ENCODE results near the gene PCDHGB6. TPM values are rescaled to one million over a fixed set of nuclear protein-coding genes. Genes with fewer than 3 reads are reported as not detected.
A peak's percentile ranks its signal among the peaks of the same experiment; 100 is the strongest.
"Not testable (repeated sequence)": the region's sequence is repeated elsewhere in the genome, so short reads cannot be mapped to it uniquely, and the experiment has no call there.

The PCDHGB6 gene
- total RNA-seq, 2 experiments from 2014 or later, result not detected

DNA sequence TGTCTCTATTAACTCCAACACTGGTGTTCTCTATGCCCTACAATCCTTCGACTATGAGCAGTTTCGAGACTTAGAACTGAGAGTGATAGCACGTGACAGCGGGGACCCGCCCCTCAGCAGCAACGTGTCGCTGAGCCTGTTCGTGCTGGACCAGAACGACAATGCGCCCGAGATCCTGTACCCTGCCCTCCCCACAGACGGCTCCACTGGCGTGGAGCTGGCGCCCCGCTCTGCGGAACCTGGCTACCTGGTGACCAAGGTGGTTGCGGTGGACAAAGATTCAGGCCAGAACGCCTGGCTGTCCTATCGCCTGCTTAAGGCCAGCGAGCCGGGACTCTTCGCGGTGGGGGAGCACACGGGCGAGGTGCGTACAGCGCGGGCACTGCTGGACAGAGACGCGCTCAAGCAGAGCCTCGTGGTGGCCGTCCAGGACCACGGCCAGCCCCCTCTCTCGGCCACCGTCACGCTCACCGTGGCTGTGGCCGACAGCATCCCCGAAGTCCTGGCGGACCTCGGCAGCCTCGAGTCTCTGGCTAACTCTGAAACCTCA, 15.0 kb downstream of the PCDHGB6 start:
- Mint-ChIP-seq H3K27me3 (peaks cover 76% of the 10 kb centered on the region), H3K9me3 (ENCODE audit: low read depth) (peaks cover 37% of the 10 kb centered on the region), H3K27ac (no peak overlapping the region), H3K36me3 (ENCODE audit: low read depth) (peaks cover 37% of the 10 kb centered on the region), H3K4me1 (peaks cover 1% of the 10 kb centered on the region), H3K4me3 (no peak overlapping the region)
- CTCF ChIA-PET, result interaction anchor here (0.7 to 2.7 kb wide), 4 partner anchors 8 to 72 kb away, joined by 3 to 32 read pairs (median 12); partner anchors contain the start of genes PCDHGA10 and PCDHGA12
- ATAC-seq (no peak), DNase-seq (no peak)
- POLR2A ChIA-PET, result no interaction called here
- intact Hi-C loops (cut with DNase I, micrococcal nuclease), result loop anchor here (5.0 to 10.0 kb wide), 3 partner anchors 54 to 198 kb away; partner anchors contain the start of genes PCDHB14 (in 1 of the 2) and PCDHGC3 (in 1 of the 2)

DNA sequence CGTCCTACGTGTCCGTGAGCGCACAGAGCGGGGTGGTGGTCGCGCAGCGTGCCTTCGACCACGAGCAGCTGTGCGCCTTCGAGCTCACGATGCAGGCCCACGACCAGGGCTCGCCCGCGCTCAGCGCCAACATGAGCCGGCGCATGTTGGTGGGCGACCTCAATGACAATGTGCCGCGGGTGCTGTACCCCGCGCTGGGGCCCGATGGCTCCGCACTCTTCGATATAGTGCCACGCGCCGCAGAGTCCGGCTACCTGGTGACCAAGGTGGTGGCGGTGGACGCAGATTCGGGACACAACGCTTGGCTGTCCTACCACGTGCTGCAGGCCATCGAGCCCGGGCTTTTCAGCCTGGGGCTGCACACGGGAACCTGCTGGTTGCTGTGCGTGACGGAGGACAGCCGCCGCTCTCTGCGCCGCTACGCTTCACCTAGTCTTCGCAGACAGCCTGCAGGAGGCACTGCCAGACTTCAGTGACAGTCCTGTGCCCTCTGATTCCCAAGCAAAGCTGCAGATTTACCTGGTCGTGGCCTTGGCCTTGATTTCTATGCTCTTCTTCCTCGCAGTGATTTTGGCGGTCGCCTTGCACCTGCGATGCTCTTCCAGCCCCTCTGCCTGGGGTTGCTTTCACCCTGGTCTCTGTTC, 20.1 kb downstream of the PCDHGB6 start:
- ATAC-seq (no peak), DNase-seq (no peak)
- H3K27ac Mint-ChIP-seq, result peak overlapping the region; percentile 21
- H3K36me3 Mint-ChIP-seq (ENCODE audit: low read depth), result peaks cover 30% of the 10 kb centered on the region
- peaks cover 31% of the 10 kb centered on the region for H3K9me3 Mint-ChIP-seq (ENCODE audit: low read depth)
- peaks cover 17% of the 10 kb centered on the region for H3K4me1 Mint-ChIP-seq
- peaks cover 68% of the 10 kb centered on the region for H3K27me3 Mint-ChIP-seq
- POLR2A ChIA-PET, result no interaction called here
- no peak overlapping the region for H3K4me3 Mint-ChIP-seq
- intact Hi-C loops (cut with DNase I, micrococcal nuclease), result loop anchor here (10.0 kb wide), 2 partner anchors 193 to 203 kb away; partner anchors contain the start of gene PCDHB14 (in 1 of the 2)
- CTCF ChIA-PET, result interaction anchor here (0.5 to 1.2 kb wide), 5 partner anchors 15 to 552 kb away, joined by 3 to 4 read pairs (median 3); partner anchors contain the start of gene PCDHGA10

DNA sequence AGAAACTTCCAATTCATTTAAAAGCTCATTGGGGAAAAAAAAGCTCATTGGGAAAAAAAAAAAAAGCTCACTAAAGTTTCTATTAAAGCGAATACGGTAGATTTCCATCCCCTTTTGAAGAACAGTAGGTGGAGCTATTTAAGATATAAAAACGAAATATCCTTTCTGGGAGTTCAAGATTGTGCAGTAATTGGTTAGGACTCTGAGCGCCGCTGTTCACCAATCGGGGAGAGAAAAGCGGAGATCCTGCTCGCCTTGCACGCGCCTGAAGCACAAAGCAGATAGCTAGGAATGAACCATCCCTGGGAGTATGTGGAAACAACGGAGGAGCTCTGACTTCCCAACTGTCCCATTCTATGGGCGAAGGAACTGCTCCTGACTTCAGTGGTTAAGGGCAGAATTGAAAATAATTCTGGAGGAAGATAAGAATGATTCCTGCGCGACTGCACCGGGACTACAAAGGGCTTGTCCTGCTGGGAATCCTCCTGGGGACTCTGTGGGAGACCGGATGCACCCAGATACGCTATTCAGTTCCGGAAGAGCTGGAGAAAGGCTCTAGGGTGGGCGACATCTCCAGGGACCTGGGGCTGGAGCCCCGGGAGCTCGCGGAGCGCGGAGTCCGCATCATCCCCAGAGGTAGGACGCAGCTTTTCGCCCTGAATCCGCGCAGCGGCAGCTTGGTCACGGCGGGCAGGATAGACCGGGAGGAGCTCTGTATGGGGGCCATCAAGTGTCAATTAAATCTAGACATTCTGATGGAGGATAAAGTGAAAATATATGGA, 22.7 kb downstream of the PCDHGB6 start, which contains the start of gene PCDHGA12:
Gene PCDHGA12 (plus strand): TSS at position 176 of the 782 bp plus-strand sequence. CDS start 253 bp downstream, at position 429.
- peaks cover 69% of the 10 kb centered on the region for H3K27me3 Mint-ChIP-seq
- peaks cover 31% of the 10 kb centered on the region for H3K36me3 Mint-ChIP-seq (ENCODE audit: low read depth)
- H3K4me3 Mint-ChIP-seq, result peak within 1 kb of the TSS; percentile 45
- intact Hi-C loops (cut with DNase I, micrococcal nuclease), result loop anchor here (1.0 to 5.0 kb wide), 3 partner anchors 47 to 134 kb away; partner anchors contain the start of gene PCDHGC3 (in 1 of the 2)
- POLR2A ChIA-PET, result interaction anchor here (0.7 kb wide), 2 partner anchors 27 to 54 kb away, joined by 3 to 5 read pairs; no protein-coding TSS in a partner anchor
- DNase-seq (peak; percentile 68), ATAC-seq (peak; percentile 73)
- H3K4me1 Mint-ChIP-seq, result peaks cover 17% of the 10 kb centered on the region
- peaks cover 33% of the 10 kb centered on the region for H3K9me3 Mint-ChIP-seq (ENCODE audit: low read depth)
- CTCF ChIA-PET, result interaction anchor here (0.6 to 3.3 kb wide), 36 partner anchors 9 to 1247 kb away, joined by 3 to 32 read pairs (median 4); partner anchors contain the start of genes PCDHGA10, PCDHGA11, PCDHGA3 and PCDHGA4
- H3K27ac Mint-ChIP-seq, result no peak within 1 kb of the TSS

DNA sequence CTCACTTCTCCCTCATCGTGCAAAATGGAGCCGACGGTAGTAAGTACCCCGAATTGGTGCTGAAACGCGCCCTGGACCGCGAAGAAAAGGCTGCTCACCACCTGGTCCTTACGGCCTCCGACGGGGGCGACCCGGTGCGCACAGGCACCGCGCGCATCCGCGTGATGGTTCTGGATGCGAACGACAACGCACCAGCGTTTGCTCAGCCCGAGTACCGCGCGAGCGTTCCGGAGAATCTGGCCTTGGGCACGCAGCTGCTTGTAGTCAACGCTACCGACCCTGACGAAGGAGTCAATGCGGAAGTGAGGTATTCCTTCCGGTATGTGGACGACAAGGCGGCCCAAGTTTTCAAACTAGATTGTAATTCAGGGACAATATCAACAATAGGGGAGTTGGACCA, 23.5 kb downstream of the PCDHGB6 start:
- ATAC-seq (peak; percentile 36), DNase-seq (peak; percentile 33)
- H3K9me3 Mint-ChIP-seq (ENCODE audit: low read depth), result peaks cover 33% of the 10 kb centered on the region
- ChIA-PET CTCF (interaction anchor here (0.7 to 3.3 kb wide), 24 partner anchors 10 to 133 kb away, joined by 3 to 32 read pairs (median 6); partner anchors contain the start of genes PCDHGA10, PCDHGA11, PCDHGA3 and PCDHGA4), POLR2A (no interaction called here)
- intact Hi-C loops (cut with DNase I, micrococcal nuclease), result loop anchor here in 1 of 2 experiments (5.0 kb wide), 1 partner anchor 46 kb away; the partner anchor contains the start of gene PCDHGC3
- peaks cover 17% of the 10 kb centered on the region for H3K4me1 Mint-ChIP-seq
- H3K4me3 Mint-ChIP-seq, result peak overlapping the region; percentile 45
- peaks cover 64% of the 10 kb centered on the region for H3K27me3 Mint-ChIP-seq
- peaks cover 31% of the 10 kb centered on the region for H3K36me3 Mint-ChIP-seq (ENCODE audit: low read depth)
- H3K27ac Mint-ChIP-seq, result no peak overlapping the region

DNA sequence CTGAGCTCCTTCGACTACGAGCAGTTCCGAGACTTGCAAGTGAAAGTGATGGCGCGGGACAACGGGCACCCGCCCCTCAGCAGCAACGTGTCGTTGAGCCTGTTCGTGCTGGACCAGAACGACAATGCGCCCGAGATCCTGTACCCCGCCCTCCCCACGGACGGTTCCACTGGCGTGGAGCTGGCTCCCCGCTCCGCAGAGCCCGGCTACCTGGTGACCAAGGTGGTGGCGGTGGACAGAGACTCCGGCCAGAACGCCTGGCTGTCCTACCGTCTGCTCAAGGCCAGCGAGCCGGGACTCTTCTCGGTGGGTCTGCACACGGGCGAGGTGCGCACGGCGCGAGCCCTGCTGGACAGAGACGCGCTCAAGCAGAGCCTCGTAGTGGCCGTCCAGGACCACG, 24.5 kb downstream of the PCDHGB6 start:
- CTCF ChIA-PET, result interaction anchor here (0.7 to 3.3 kb wide), 4 partner anchors 11 to 92 kb away, joined by 3 to 32 read pairs (median 10); partner anchors contain the start of gene PCDHGA11
- H3K4me3 Mint-ChIP-seq, POLR2A ChIA-PET, ATAC-seq, DNase-seq, H3K27ac Mint-ChIP-seq: not testable (repeated sequence)
- intact Hi-C loops (cut with DNase I, micrococcal nuclease), result loop anchor here in 1 of 2 experiments (5.0 kb wide), 1 partner anchor 45 kb away; the partner anchor contains the start of gene PCDHGC3
- Mint-ChIP-seq H3K36me3 (ENCODE audit: low read depth) (peaks cover 27% of the 10 kb centered on the region), H3K27me3 (peaks cover 55% of the 10 kb centered on the region), H3K9me3 (ENCODE audit: low read depth) (peaks cover 31% of the 10 kb centered on the region), H3K4me1 (peaks cover 17% of the 10 kb centered on the region)

DNA sequence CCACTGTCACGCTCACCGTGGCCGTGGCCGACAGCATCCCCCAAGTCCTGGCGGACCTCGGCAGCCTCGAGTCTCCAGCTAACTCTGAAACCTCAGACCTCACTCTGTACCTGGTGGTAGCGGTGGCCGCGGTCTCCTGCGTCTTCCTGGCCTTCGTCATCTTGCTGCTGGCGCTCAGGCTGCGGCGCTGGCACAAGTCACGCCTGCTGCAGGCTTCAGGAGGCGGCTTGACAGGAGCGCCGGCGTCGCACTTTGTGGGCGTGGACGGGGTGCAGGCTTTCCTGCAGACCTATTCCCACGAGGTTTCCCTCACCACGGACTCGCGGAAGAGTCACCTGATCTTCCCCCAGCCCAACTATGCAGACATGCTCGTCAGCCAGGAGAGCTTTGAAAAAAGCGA, 24.9 kb downstream of the PCDHGB6 start:
- H3K27ac Mint-ChIP-seq, ATAC-seq, POLR2A ChIA-PET, H3K4me3 Mint-ChIP-seq, DNase-seq: not testable (repeated sequence)
- CTCF ChIA-PET, result interaction anchor here (0.7 kb wide), 1 partner anchor 33 kb away, joined by 3 read pairs; no protein-coding TSS in a partner anchor
- intact Hi-C loops (cut with DNase I, micrococcal nuclease), result loop anchor here in 1 of 2 experiments (5.0 kb wide), 1 partner anchor 45 kb away; the partner anchor contains the start of gene PCDHGC3
- Mint-ChIP-seq H3K27me3 (peaks cover 52% of the 10 kb centered on the region), H3K36me3 (ENCODE audit: low read depth) (peaks cover 27% of the 10 kb centered on the region), H3K9me3 (ENCODE audit: low read depth) (peaks cover 29% of the 10 kb centered on the region), H3K4me1 (peaks cover 17% of the 10 kb centered on the region)

DNA sequence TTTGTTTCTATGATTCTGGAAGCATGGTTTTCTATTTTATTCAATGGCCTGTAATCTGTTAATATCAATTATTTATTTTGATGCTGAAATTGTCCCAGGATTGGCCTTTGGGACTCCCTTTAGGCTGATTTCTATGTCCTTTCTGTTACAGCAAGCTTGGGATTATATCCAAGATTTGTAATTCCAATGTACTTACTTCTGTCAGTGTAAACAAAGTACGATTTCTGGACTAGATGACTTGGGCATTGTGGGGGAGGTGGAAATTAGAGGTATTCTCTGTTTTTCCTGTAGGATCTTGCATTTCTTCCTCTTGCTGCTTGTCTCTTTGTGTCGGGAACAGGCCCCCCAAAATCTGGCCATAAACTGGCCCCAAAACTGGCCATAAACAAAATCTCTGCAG, 26.2 kb downstream of the PCDHGB6 start:
- no peak for DNase-seq
- ATAC-seq, result no peak
- peaks cover 17% of the 10 kb centered on the region for H3K4me1 Mint-ChIP-seq
- POLR2A ChIA-PET, result no interaction called here
- CTCF ChIA-PET, result interaction anchor here (0.6 kb wide), 2 partner anchors 37 to 42 kb away, joined by 3 read pairs; partner anchors contain the start of gene PCDHGC3
- H3K9me3 Mint-ChIP-seq (ENCODE audit: low read depth), result peaks cover 27% of the 10 kb centered on the region
- H3K36me3 Mint-ChIP-seq (ENCODE audit: low read depth), result peaks cover 21% of the 10 kb centered on the region
- H3K27ac Mint-ChIP-seq, result no peak overlapping the region
- H3K27me3 Mint-ChIP-seq, result peaks cover 44% of the 10 kb centered on the region
- intact Hi-C loops (cut with DNase I, micrococcal nuclease), result loop anchor here in 1 of 2 experiments (5.0 kb wide), 1 partner anchor 43 kb away; the partner anchor contains the start of gene PCDHGC3
- no peak overlapping the region for H3K4me3 Mint-ChIP-seq

DNA sequence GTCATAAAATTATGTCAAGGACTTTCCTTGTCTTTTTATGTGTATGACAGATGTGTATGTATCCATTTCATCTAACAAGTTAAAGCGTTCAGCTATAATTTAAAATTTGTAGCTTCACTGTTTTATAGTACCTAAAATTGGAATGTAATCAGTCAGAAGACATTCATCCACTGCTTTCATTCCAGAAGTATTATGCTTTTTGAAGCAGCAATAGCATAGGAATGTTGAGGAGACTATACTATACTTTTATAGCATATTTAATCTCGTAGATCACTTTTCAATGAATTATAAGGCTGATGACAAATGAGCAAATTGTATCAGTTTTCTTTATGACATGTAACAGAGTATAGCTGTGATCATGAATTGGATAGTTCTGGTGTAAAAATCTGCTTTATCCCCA, 29.4 kb downstream of the PCDHGB6 start:
- H3K9me3 Mint-ChIP-seq (ENCODE audit: low read depth), result peaks cover 15% of the 10 kb centered on the region
- H3K27me3 Mint-ChIP-seq, result peaks cover 38% of the 10 kb centered on the region
- no peaks in the 10 kb centered on the region for H3K4me1 Mint-ChIP-seq
- CTCF ChIA-PET, result interaction anchor here (0.9 to 1.3 kb wide), 2 partner anchors 16 to 127 kb away, joined by 3 read pairs; partner anchors contain the start of gene PCDHGA11
- DNase-seq, result no peak
- no peak overlapping the region for H3K27ac Mint-ChIP-seq
- peaks cover 2% of the 10 kb centered on the region for H3K36me3 Mint-ChIP-seq (ENCODE audit: low read depth)
- ATAC-seq, result no peak
- POLR2A ChIA-PET, result no interaction called here
- no peak overlapping the region for H3K4me3 Mint-ChIP-seq
- intact Hi-C loops (cut with DNase I, micrococcal nuclease), result no loop called here

DNA sequence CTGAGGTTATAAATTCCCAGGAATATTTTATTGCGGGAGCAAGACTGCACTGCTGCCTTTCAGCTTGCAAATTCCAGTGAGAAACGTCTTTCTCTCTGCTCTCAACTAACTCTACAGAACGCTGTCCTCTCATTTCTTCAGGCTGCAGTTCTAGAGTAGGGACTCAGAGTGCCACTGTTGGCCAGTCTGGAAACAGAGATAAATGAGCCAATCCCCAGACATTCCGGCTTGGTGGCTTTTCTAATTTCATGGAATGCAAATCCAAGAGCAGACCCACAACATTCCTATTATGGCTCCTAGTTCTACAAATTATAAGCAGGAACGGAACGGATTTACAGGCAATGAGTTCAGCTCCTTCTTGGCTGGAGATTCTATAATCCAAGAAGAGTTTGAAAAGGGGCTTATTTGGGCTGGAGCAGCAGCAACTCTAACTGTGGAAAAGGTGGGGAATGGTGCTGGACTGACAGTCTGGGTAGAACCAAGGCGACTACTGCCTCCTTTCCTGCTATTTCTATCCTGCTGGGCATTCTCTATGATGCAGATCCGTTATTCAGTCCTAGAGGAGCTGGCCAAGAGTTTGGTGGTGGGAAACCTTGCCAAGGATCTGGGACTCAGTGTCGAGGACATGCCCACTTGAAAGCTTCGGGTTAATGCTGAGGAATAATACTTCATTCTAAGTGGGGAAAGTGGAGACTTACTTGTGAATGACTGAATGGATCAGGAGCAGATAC, 31.8 kb downstream of the PCDHGB6 start:
- Mint-ChIP-seq H3K27ac (no peak overlapping the region), H3K9me3 (ENCODE audit: low read depth) (peaks cover 7% of the 10 kb centered on the region), H3K4me1 (no peaks in the 10 kb centered on the region), H3K4me3 (no peak overlapping the region), H3K27me3 (peaks cover 27% of the 10 kb centered on the region), H3K36me3 (ENCODE audit: low read depth) (no peaks in the 10 kb centered on the region)
- CTCF ChIA-PET, result interaction anchor here (0.6 to 0.8 kb wide), 3 partner anchors 16 to 232 kb away, joined by 3 to 4 read pairs (median 3); partner anchors contain the start of gene PCDHGB7
- POLR2A ChIA-PET, result no interaction called here
- ATAC-seq (no peak), DNase-seq (no peak)
- intact Hi-C loops (cut with DNase I, micrococcal nuclease), result no loop called here

DNA sequence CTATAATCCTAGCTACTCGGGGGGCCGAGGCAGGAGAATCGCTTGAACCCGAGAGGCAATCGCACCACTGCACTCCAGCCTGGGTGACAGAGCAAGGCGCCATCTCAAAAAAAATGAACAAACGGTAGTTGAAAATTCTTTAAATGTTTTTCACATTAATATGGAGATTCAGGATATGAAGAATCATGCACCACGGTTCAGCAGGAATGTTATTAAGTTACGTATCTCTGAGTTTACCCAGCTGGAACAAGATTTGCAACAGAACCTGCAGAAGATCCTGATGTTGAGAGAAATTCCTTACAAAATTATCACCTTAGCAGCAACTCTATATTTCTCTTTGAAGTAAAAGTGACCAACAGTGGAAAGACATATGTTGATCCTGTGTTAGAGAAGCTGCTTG, 32.5 kb downstream of the PCDHGB6 start:
- Mint-ChIP-seq H3K4me1 (no peaks in the 10 kb centered on the region), H3K36me3 (ENCODE audit: low read depth) (no peaks in the 10 kb centered on the region), H3K27me3 (peaks cover 25% of the 10 kb centered on the region), H3K4me3 (no peak overlapping the region), H3K9me3 (ENCODE audit: low read depth) (peaks cover 7% of the 10 kb centered on the region), H3K27ac (no peak overlapping the region)
- DNase-seq, result no peak
- intact Hi-C loops (cut with DNase I, micrococcal nuclease), result no loop called here
- no peak for ATAC-seq
- ChIA-PET CTCF (interaction anchor here (0.5 to 0.6 kb wide), 3 partner anchors 17 to 232 kb away, joined by 3 to 4 read pairs (median 4); no protein-coding TSS in a partner anchor), POLR2A (interaction anchor here (0.7 kb wide), 1 partner anchor 484 kb away, joined by 4 read pairs; no protein-coding TSS in a partner anchor)
